Measurements from ENCODE around the gene ZNF311.
"Not testable (repeated sequence)": the region's sequence is repeated elsewhere in the genome, so short reads cannot be mapped to it uniquely, and the experiment has no call there.

ZNF311 gene

GRCh38 chr6:28953039-28953584 is 52.0 kb downstream of the ZNF311 start:
- peak; percentile 85 for DNase-seq

- not testable (repeated sequence) for DNase-seq
Observed at GRCh38 chr6:28949656-28950195, 55.4 kb downstream of the ZNF311 start.

- DNase-seq = no peak
Observed at GRCh38 chr6:28948782-28949486, 56.2 kb downstream of the ZNF311 start.

GRCh38 chr6:28947831-28948270 is 57.3 kb downstream of the ZNF311 start:
- DNase-seq = no peak

GRCh38 chr6:28947067-28947765 is 57.9 kb downstream of the ZNF311 start:
- no peak for DNase-seq

- DNase-seq = peak; percentile 20
Observed at GRCh38 chr6:28945349-28945748, 59.8 kb downstream of the ZNF311 start.
